Activated naive CD4-positive, alpha-beta T cell treated with Interleukin-2 at 50 U/mL for 16 hours (primary cell): Measurements from ENCODE around the gene PITRM1.

Experiments used
- DNase-seq: peaks from one replicate; pipeline ENCODE4 v3.0.0-alpha.2; 2020

The PITRM1 gene

DNA sequence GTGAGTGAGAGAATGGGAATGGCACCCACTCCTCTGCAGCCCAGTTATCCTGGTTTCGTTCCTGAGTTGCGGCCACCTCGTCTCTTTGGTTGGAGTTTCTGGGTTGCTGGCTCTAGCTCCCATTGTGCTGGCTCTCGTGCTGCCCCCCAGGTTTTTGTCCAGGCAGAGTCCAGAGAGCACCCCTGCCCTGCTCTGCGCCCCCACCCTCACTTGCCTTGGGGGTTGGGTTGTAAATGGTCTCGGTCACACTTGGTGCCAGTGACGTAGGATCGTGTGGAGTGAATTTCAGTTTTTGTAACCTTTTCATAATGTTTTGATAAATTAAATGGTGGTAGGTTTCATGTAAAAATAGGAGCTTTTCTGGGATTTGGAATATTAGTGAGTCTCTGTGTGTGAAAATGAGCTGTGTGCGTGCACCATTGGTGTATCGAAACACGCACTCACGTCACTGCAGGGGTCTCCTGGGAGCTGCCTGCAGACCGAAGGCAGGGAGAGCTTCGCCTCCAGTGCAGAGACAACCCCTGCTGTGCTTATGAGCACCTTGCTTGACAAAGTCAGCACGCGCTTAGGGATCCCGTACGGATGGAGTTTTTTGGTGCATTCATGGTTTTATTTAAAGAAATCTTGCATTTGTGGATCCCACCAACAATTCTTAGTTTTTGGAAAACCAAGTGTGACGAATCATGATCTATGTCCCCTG is 72.3 kb downstream of the PITRM1 start:
- DNase-seq = no peak

DNA sequence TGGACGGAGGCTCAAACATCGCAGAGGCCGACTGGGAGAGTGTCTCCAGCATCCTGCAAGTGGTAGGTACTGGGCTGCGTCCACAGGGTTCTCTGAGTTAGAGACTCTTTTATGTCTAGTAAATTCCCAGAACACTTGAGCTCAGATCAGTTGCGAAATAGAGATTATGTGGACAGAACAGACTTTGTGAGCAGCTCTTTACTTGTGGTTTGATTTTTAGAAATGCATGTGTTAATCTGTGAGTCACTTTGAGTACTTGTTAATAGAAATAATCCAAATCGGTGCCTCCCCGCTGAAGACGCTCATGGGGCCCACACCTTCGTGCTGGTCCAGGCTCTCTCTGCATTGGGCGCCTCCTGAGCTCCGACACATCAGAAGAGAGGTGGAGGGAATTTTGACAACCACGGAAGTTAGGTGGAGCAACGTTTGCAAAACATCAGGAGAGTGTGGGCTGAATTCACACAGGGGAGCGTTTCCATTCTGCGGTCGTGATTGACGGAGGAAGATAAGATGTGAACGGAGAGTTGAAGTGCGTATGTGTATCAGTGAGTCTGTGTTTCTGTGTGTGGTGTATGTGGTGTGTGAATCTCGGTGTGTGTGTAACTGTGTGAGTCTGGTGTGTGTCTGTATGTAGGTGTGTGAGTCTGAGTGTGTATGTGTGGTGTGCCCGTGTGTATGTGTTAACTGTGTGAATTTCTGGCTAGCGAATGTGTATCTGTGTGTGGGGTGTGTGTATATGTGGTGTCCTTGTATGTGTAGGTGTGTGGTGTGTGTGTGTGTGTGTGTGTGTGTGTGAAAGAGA is 73.1 kb downstream of the PITRM1 start:
- DNase-seq = no peak

GRCh38 chr10:3098689-3099088 is 73.9 kb downstream of the PITRM1 start:
- DNase-seq = no peak

DNA sequence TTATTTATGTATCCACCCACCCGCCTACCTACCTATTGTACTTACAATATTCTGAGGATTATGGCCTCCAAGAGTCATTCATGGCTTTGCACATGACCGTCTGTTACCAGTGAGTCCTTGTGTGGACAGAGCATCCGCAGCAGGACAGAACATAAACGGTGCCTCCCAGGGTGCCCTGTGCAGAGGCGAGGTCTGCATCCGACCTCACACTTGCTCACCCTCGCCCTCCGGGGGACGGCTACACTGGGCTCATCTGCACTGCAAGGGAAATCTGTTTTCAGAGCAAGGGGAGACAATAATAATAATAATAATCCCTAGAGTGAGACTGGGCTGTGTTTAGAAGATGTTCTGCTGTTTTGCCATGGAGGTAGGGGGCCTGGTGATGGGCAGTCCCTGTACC is 75.4 kb downstream of the PITRM1 start:
- no peak for DNase-seq

DNA sequence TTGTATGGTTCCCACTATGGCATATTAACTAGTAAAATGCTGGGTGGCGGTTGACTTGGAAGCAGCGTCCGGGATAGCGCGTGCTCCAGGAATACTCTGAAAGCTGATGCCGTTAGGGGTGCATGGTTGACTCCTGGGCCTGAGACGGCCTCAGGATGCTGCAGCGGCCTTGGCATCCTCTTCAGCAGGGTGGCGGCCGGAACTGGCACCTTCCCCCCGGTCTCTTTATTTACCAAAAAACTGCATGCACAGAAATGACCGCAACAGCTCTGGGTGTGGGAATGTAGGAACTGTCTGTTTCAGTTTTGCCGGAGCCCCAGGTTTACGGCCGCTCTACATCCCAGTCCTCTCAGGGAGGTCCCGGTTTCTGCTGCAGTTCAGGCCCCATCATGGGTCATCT is 76.4 kb downstream of the PITRM1 start:
- DNase-seq = no peak

DNA sequence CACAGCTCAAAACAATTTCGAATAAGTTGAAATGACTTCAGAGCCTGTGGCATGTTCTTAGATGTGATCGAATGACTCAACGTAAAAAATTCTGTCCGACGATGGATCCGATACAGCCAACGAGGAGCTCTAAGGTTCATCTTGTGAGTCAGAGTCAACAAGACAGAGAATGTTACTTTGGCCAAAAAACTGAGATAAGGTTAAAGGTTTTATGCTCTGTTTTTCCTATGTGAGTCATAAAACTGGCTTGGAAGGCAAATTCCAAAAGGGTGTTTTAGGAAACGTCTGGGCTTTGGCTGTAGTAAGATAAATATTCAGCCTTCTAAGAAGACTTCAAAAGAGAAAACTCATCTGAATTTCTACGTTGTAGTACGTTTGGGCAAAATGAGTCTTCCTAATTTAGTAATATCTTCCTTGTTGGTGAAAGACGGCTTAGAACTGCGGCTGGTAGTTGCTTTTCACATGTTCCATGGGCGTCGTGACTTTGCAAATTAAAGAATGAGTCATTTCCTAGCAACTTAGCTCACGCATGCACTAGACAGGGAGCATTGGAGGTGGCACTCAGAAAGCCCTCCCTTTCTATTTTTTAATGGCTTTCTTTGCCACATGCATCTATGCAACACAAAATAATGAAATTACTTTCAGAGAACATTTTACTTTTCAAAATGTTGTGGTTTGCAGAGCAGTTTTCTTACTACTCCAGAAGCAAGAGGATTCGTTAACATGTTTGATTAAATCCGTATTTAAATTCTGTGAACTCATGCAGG is 77.0 kb downstream of the PITRM1 start:
- peak; percentile 64 for DNase-seq

GRCh38 chr10:3094609-3095036 is 78.0 kb downstream of the PITRM1 start:
- no peak for DNase-seq

GRCh38 chr10:3093996-3094395 is 78.6 kb downstream of the PITRM1 start:
- no peak for DNase-seq

DNA sequence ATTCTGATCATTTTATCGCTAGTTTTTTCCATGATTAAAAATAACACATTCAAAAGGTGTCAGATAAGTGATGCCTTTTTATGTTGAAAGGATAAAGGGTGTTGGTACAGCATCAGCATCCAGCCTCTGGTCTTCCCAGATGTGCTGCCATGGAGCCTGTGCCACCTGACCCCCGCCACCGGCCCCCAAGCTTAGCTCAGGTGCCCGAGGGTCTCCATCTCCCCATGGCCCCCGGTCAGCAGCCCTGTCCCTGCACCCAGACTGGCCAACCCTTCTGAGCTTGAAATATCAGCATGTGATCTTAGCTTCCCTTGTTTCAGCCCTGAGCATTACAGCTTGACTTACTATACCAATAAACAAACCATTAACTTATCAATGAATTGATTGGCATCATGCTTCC is 80.7 kb downstream of the PITRM1 start:
- DNase-seq = no peak

DNA sequence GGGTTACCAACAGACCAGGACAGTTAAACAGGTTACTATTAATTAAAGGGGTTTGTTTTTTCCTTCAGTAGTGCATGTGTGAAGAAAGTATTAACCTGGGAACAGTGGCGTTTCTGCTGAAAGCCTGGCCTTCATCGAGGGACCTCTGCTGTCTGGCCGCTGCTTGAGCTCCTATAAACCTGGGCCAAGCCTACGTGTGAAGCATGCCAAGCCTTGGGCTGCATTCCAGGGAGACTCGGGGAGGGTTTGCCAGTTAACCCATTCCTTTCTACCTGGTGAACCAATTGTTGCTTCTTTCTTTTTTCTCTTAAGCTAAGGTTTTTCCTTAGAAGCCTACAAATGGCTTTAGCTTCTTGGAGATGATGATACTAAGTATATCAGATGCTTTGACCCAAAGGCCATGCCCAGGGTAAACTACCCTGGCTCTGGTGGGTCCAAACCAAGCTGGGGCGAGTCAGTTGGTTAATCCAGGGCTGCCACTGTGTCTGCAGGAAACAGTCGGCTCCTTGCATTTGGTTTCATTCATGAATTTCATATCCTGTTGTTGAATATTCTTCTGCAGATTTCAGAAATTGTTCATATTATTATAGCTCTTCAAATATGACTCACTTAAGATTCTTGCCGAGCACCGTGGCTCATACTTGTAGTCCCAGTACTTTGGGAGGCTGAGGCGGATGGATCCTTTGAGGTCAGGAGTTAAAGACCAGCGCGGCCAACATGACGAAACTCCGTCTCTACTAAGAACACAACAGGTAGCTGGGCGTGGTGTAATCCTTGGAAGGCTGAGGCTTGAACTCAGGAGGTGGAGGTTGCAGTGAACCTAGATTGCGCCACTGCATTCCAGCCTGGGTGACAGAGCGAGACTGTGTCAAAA is 81.4 kb downstream of the PITRM1 start:
- peak; percentile 64 for DNase-seq

- DNase-seq = no peak
Measured at GRCh38 chr10:3090388-3090787, 82.2 kb downstream of the PITRM1 start.
